ENCODE data around the gene FAM98B.

FAM98B gene

DNA sequence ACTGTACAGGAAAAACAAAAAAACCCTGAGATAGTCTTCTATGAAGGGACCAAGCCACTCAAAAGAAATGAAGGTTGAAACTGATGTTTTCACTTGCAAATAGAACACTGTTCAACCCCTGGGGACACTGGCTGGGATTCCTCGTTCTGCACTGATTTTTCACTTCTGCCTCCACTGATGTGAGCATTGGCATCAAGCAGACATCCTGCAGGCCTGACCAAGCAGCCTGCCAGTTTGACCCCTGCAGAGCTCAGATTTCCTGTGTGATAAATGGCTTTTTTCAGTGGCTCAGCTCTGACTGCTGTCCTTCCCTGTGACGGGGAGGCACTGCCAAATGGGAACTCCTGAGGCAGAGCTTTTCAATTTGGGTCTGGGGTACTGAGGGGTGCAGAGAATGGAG, 60.7 kb downstream of the FAM98B start:
- no peak overlapping the region for H3K4me3 ChIP-seq (ENCODE audit: low read depth, low read length)
- ChIA-PET POLR2A (interaction anchor here (0.7 kb wide), 1 partner anchor 49 kb away, joined by 3 read pairs; no protein-coding TSS in a partner anchor), CTCF (interaction anchor here (0.9 kb wide), 1 partner anchor 50 kb away, joined by 3 read pairs; the partner anchor contains the start of gene RASGRP1)
- TF ChIP-seq, protein P1, sequence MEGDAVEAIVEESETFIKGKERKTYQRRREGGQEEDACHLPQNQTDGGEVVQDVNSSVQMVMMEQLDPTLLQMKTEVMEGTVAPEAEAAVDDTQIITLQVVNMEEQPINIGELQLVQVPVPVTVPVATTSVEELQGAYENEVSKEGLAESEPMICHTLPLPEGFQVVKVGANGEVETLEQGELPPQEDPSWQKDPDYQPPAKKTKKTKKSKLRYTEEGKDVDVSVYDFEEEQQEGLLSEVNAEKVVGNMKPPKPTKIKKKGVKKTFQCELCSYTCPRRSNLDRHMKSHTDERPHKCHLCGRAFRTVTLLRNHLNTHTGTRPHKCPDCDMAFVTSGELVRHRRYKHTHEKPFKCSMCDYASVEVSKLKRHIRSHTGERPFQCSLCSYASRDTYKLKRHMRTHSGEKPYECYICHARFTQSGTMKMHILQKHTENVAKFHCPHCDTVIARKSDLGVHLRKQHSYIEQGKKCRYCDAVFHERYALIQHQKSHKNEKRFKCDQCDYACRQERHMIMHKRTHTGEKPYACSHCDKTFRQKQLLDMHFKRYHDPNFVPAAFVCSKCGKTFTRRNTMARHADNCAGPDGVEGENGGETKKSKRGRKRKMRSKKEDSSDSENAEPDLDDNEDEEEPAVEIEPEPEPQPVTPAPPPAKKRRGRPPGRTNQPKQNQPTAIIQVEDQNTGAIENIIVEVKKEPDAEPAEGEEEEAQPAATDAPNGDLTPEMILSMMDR (IDR thresholded peaks at IDR 0.05; ENCODE audit: insufficient read depth, low read length, missing control alignments): no peak
- no peak for DNase-seq (ENCODE audit: low read depth, low spot score)

DNA sequence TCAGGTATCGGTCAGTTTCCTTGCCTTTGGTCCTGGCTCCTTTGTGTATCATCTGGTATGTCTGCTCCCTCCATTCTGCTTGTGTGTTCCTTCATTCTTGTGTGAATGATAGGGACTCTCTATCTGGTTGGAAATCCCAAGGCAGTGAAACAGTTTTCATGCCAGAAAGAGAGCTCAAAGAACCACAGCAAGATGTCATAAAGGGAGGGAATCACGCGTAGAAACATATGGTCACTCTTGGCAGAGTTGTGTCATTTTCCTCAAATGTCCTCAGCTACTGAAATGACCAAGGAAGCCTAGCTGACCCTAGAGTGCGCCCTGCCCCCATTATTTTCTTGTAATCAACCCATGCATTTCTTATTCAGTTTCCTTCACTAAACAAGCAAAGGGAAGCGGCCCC, 62.7 kb downstream of the FAM98B start:
- ChIA-PET POLR2A (no interaction called here), CTCF (interaction anchor here (1.0 to 2.7 kb wide), 7 partner anchors 9 to 47 kb away, joined by 3 to 6 read pairs (median 3); partner anchors contain the start of gene RASGRP1)
- TF ChIP-seq, protein P1 (IDR thresholded peaks at IDR 0.05; ENCODE audit: insufficient read depth, low read length, missing control alignments): no peak
- H3K4me3 ChIP-seq (ENCODE audit: low read depth, low read length): no peak overlapping the region
- no peak for DNase-seq (ENCODE audit: low read depth, low spot score)

DNA sequence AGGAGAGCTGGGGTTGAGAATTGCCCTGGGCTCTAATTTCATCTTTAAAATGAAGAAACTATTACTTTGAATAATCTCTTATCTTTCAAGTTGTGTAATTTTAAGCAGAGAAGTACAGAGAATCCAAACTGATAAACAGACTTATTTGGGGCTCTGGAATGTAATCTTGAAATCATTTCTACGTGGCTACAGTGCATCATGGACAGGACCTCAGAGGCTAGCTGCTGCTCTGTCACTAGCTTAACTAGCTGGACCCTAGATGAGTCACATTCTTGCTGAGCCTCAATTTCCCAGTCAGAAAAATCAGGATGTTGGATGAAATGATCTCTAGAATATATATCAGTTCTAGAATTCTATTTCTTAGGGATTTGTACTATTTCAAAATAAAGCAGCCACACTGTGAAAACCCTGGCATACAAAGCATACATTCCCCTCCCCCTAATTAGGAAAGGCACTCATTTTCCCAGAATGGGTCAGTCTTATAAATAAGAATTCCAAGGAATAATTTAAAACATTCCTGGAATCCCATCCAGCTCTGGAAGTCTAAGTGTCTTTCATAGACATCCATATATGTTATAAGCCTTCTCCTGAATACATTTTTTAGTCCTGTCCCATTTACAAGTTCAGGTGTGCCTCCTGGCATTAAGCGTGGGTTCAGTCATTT, 63.5 kb downstream of the FAM98B start:
- TF ChIP-seq, protein P1 (IDR thresholded peaks at IDR 0.05; ENCODE audit: insufficient read depth, low read length, missing control alignments): no peak
- H3K4me3 ChIP-seq (ENCODE audit: low read depth, low read length): no peak overlapping the region
- ChIA-PET CTCF (interaction anchor here (1.0 to 2.7 kb wide), 7 partner anchors 7 to 47 kb away, joined by 3 to 6 read pairs (median 5); partner anchors contain the start of gene RASGRP1), POLR2A (no interaction called here)
- DNase-seq (ENCODE audit: low read depth, low spot score): no peak

DNA sequence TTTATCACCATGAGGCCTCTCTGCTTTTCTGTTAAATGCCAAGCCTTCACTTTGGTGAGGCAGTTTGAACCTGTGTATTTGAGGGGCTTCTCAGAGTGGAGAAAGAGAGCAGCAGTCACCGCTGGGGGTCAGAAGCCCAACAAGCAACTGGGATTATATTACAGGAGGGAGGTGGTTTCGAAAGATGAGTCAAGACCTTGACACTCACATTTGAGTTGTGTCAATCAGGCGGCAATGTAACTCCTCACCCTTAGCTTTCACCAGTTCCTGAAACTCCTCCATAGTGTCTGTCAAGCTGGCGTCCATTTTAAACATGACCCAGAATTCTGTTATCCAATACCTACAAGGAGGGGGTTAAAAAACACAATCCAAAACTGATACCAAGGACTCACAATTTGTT, 64.2 kb downstream of the FAM98B start:
- H3K4me3 ChIP-seq (ENCODE audit: low read depth, low read length): no peak overlapping the region
- ChIA-PET POLR2A (no interaction called here), CTCF (interaction anchor here (1.1 to 2.7 kb wide), 4 partner anchors 8 to 181 kb away, joined by 5 to 6 read pairs (median 6); no protein-coding TSS in a partner anchor)
- DNase-seq (ENCODE audit: low read depth, low spot score): no peak
- TF ChIP-seq, protein P1 (IDR thresholded peaks at IDR 0.05; ENCODE audit: insufficient read depth, low read length, missing control alignments): no peak

DNA sequence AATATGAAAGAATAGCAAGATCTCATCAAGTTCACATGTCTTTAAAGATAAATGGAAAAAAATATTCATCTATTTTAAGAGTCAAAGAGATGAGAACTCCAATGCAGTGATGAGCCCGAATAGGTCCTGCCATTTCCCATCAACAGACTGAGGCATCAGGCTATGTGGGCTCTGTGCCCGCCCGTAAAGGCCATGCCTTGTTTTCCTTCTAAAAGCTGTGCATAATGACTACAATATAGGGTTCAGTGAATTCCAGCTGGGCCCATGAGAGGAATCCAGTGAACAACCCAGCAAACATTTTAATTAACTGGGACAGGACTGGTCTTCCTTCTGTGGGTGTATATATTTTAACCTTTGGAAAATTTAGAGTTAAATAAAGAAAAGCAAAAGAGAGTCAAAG, 66.1 kb downstream of the FAM98B start:
- DNase-seq (ENCODE audit: low read depth, low spot score): peak; percentile 31
- ChIA-PET POLR2A (no interaction called here), CTCF (interaction anchor here (1.1 to 2.9 kb wide), 4 partner anchors 9 to 170 kb away, joined by 4 to 13 read pairs (median 8); partner anchors contain the start of gene RASGRP1)
- H3K4me3 ChIP-seq (ENCODE audit: low read depth, low read length): no peak overlapping the region
- TF ChIP-seq, protein P1 (IDR thresholded peaks at IDR 0.05; ENCODE audit: insufficient read depth, low read length, missing control alignments): no peak

DNA sequence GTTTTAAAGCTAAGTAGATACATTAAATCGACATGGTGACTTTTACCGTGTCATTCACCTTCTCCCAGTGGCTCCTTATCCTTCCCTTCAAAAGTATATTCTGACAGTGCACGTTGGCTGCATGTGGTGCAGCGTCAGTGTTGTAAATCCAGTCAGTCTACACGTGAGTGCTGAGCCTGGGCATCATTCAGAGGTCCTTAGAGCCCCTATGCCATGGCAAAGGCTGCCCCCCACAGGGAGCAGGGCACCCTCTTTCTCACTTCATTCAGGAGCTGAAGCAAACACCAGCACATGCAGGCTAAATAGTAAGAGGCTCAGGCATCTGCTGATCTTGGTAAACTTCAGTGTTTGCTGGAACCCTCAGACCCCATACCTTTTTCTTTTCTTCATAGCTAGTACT, 67.4 kb downstream of the FAM98B start:
- no peak overlapping the region for H3K4me3 ChIP-seq (ENCODE audit: low read depth, low read length)
- CTCF ChIA-PET: interaction anchor here (0.7 to 2.9 kb wide), 8 partner anchors 11 to 169 kb away, joined by 3 to 13 read pairs (median 4); partner anchors contain the start of gene RASGRP1
- DNase-seq (ENCODE audit: low read depth, low spot score): no peak
- TF ChIP-seq, protein P1 (IDR thresholded peaks at IDR 0.05; ENCODE audit: insufficient read depth, low read length, missing control alignments): no peak
- POLR2A ChIA-PET: no interaction called here
